HepG2 (cell line): ENCODE results near the gene OTOGL. TPM values are rescaled to one million over a fixed set of nuclear protein-coding genes. Genes with fewer than 3 reads are reported as not detected.

Source experiments
- ATAC-seq: fragments of 200-7000 bp; cut with Tn5 transposase; 3 replicates; pipeline ENCODE4 v1.9.1; 2020; ENCODE audit warnings: mild to moderate bottlenecking, moderate library complexity
- BruUV-seq: library from RNA; stranded (reverse); fragments of 400-500 nt; replicated peaks from 2 replicates; lab custom pipeline; 2021; lab: Mats Ljungman, UMichigan
- CTCF ChIA-PET: fragments of 300-600 bp; formaldehyde crosslinking; extraction: SDS; loops from one replicate; lab custom pipeline; 2021; ENCODE audit warnings: low total read pairs, inconsistent platforms, low intra/inter-chr PET ratio; lab: Yijun Ruan, JAX
- POLR2A ChIA-PET: fragments of 350-600 bp; sonication (Branson Sonifier 250); formaldehyde crosslinking; loops from one replicate; lab custom pipeline; 2020; ENCODE audit warnings: antibody characterized with exemption, inconsistent platforms; lab: Yijun Ruan, JAX
- DNase-seq: peaks from one replicate; pipeline ENCODE4 v3.0.0-alpha.2; 2015; ENCODE audit warnings: low spot score
- FAIRE-seq: peaks from 3 replicates; lab custom pipeline; 2011; peaks lifted over from hg19 to GRCh38; lab: Jason Lieb, UNC
- H2AFZ ChIP-seq: one replicate; pipeline ENCODE4 v1.6.1; 2011; ENCODE audit warnings: low read length, inconsistent platforms
- H3K27ac ChIP-seq: fragments of 300-600 bp; 3 replicates; pipeline ENCODE4 v1.8.0; 2011; ENCODE audit warnings: mixed run types, mild to moderate bottlenecking, mixed read lengths, low read length, inconsistent platforms; ENCODE audit not compliant: insufficient read depth; ENCODE audit errors: extremely low read length
- H3K27me3 ChIP-seq, 2 experiments: fragments of 200-600 bp in 1 of 2; 2 replicates in 1 of 2; 3 replicates in 1 of 2; pipeline versions ENCODE4 v1.6.0 to v1.8.0; 2011; ENCODE audit warnings: low read length in 2 of 2, mild to moderate bottlenecking in 2 of 2, moderate library complexity in 2 of 2, inconsistent platforms in 1 of 2; ENCODE audit not compliant: insufficient read depth in 2 of 2, control insufficient read depth in 1 of 2
- H3K36me3 ChIP-seq, 2 experiments: fragments of 200-600 bp in 1 of 2; replicated peaks in 1 of 2; 2 replicates in 1 of 2; 3 replicates in 1 of 2; pipeline versions ENCODE4 v1.5.1 to v1.8.0; 2011; ENCODE audit warnings: low read length in 2 of 2, inconsistent platforms in 1 of 2; ENCODE audit not compliant: insufficient read depth in 2 of 2, control insufficient read depth in 1 of 2
- H3K4me1 ChIP-seq: 2 replicates; pipeline ENCODE4 v1.5.1; 2012; ENCODE audit warnings: low read length, inconsistent platforms; ENCODE audit not compliant: insufficient read depth
- H3K4me2 ChIP-seq: 2 replicates; pipeline ENCODE4 v1.6.0; 2011; ENCODE audit warnings: low read depth, low read length, inconsistent platforms
- H3K4me3 ChIP-seq, 3 experiments: fragments of 200-600 bp in 1 of 3; sonication (generic), shearing (Covaris generic) in 1 of 3; replicated peaks in 1 of 3; 2 replicates each; pipeline ENCODE4 v1.5.1; 2011 to 2016; ENCODE audit warnings: low read length in 3 of 3, inconsistent platforms in 2 of 3, low read depth in 2 of 3, mild to moderate bottlenecking in 2 of 3, control low read depth in 1 of 3, mixed read lengths in 1 of 3; ENCODE audit not compliant: insufficient read depth in 1 of 3
- H3K79me2 ChIP-seq: one replicate; pipeline ENCODE4 v1.6.1; 2011; ENCODE audit warnings: low read length, inconsistent platforms; ENCODE audit not compliant: insufficient read depth
- H3K9ac ChIP-seq: 2 replicates; pipeline ENCODE4 v1.6.0; 2011; ENCODE audit warnings: mild to moderate bottlenecking, low read depth, low read length, inconsistent platforms; ENCODE audit not compliant: insufficient read depth
- H3K9me3 ChIP-seq: 2 replicates; pipeline ENCODE4 v1.5.1; 2012; ENCODE audit warnings: mild to moderate bottlenecking, low read length
- H4K20me1 ChIP-seq: 2 replicates; pipeline ENCODE4 v1.6.0; 2011; ENCODE audit warnings: inconsistent platforms, mild to moderate bottlenecking, low read length, moderate library complexity; ENCODE audit not compliant: insufficient read depth
- CEBPZ ChIP-seq: IDR thresholded peaks from 2 replicates; pipeline ENCODE4 v1.6.1; 2012; ENCODE audit warnings: low read length, improper control_type of control experiment
- FOXP4 ChIP-seq: sonication (generic); formaldehyde crosslinking; IDR thresholded peaks from 2 replicates; pipeline ENCODE4 v1.4.0; 2020; ENCODE audit warnings: missing genetic modification reagents
- GRHL1 ChIP-seq: sonication (generic); formaldehyde crosslinking; conservative IDR thresholded peaks from 2 replicates; pipeline ENCODE4 v1.8.0; 2022; ENCODE audit warnings: missing genetic modification reagents
- GZF1 ChIP-seq: sonication (generic); formaldehyde crosslinking; IDR thresholded peaks from 2 replicates; pipeline ENCODE4 v1.5.1; 2020; ENCODE audit warnings: mild to moderate bottlenecking, missing genetic modification reagents
- HOXA5 ChIP-seq: sonication (generic); formaldehyde crosslinking; IDR thresholded peaks from 2 replicates; pipeline ENCODE4 v1.4.0; 2020; ENCODE audit warnings: missing genetic modification reagents
- MED13 ChIP-seq: sonication (generic); formaldehyde crosslinking; IDR thresholded peaks from 2 replicates; pipeline ENCODE4 v1.5.0; 2020; ENCODE audit warnings: missing genetic modification reagents
- NRL ChIP-seq: sonication (generic); formaldehyde crosslinking; IDR thresholded peaks from 2 replicates; pipeline ENCODE4 v1.5.0; 2020; ENCODE audit warnings: missing genetic modification reagents, mild to moderate bottlenecking, moderate library complexity, borderline replicate concordance
- POLR2AphosphoS5 ChIP-seq: IDR thresholded peaks from 2 replicates; pipeline ENCODE4 v1.6.1; 2012; ENCODE audit warnings: low read depth, low read length
- ZBTB20 ChIP-seq: sonication (generic); formaldehyde crosslinking; IDR thresholded peaks from 2 replicates; pipeline ENCODE4 v1.8.1; 2023; ENCODE audit warnings: missing genetic modification reagents, low read depth, mild to moderate bottlenecking, borderline replicate concordance
- ZFP91 ChIP-seq: sonication (generic); formaldehyde crosslinking; IDR thresholded peaks from 2 replicates; pipeline ENCODE4 v1.9.0; 2022; ENCODE audit warnings: missing genetic modification reagents, mild to moderate bottlenecking, borderline replicate concordance
- ZNF451 ChIP-seq: sonication (generic); formaldehyde crosslinking; IDR thresholded peaks from 2 replicates; pipeline ENCODE4 v1.5.0; 2020; ENCODE audit warnings: mild to moderate bottlenecking, missing genetic modification reagents
- ZNF597 ChIP-seq: sonication (generic); formaldehyde crosslinking; IDR thresholded peaks from 2 replicates; pipeline ENCODE4 v1.5.0; 2020; ENCODE audit warnings: missing genetic modification reagents
- ZNF75D ChIP-seq: sonication (generic); formaldehyde crosslinking; IDR thresholded peaks from 2 replicates; pipeline ENCODE4 v1.8.1; 2023; ENCODE audit warnings: missing genetic modification reagents, mild to moderate bottlenecking, borderline replicate concordance
- in situ Hi-C: cut with HindIII; loops from 2 replicates; pipeline ENCODE4 v1.10.0; 2017; ENCODE audit warnings: low pct_unique_long_range_greater_than_20kb; ENCODE audit not compliant: extremely low pct_ligation_motif_present
- intact Hi-C: fragments of 100-400 bp; cut with micrococcal nuclease; formaldehyde crosslinking; loops from one replicate; pipeline ENCODE4 v1.10.0; 2022; ENCODE audit not compliant: unreplicated experiment
- polyA plus RNA-seq, 8 experiments: library from polyadenylated mRNA; depleted of rRNA in 3 of 8; stranded (reverse) in 7 of 8; unstranded in 1 of 8; fragments of >200 nt; fragmentation: Illumina TruSeq in 4 of 8; extraction: Trizol in 4 of 8; gene quantifications; 2 replicates each; pipeline versions ENCODE4 v1.2.1 to v1.2.3, GENCODE V29; 2011 to 2016; ENCODE audit warnings: low read depth in 4 of 8, missing spikeins in 1 of 8, mixed read lengths in 1 of 8; ENCODE audit not compliant: insufficient read depth in 1 of 8
- total RNA-seq, 5 experiments: library from RNA; depleted of rRNA; stranded (reverse); fragments of >200 nt; fragmentation: Illumina TruSeq; extraction: Trizol; gene quantifications; 2 replicates each; pipeline ENCODE4 v1.2.3, GENCODE V29; 2016; ENCODE audit warnings: low read depth in 1 of 5

The OTOGL gene
- total and polyA plus RNA-seq, 2 of the 13 experiments (the other 11 are each of a cell fraction or from before 2014, with no cell fraction given): not detected

- TF ChIP-seq CEBPZ (no peak), GZF1 (CRISPR knock-in tag) (no peak)
These were observed 43.1 kb upstream of the OTOGL start (continued) for GRCh38 chr12:80056232-80056631.

GRCh38 chr12:80056845-80057244 is 42.5 kb upstream of the OTOGL start:
- BruUV-seq: no TSS peak
- no peaks in the 10 kb centered on the region for H3K79me2 ChIP-seq
- H3K9me3 ChIP-seq: no peaks in the 10 kb centered on the region
- no peak for FAIRE-seq
- in situ Hi-C loops: no loop called here
- H3K9ac ChIP-seq: no peak overlapping the region
- no peaks in the 10 kb centered on the region for H4K20me1 ChIP-seq
- H3K4me3 ChIP-seq: no peak overlapping the region
- POLR2A ChIA-PET: no interaction called here
- no peak overlapping the region for H3K27ac ChIP-seq
- ATAC-seq: no peak
- H2AFZ ChIP-seq: no peak overlapping the region
- no peak for TF ChIP-seq ZNF597
- no peak for TF ChIP-seq ZBTB20 (CRISPR knock-in tag)
- no peak for TF ChIP-seq ZNF75D (CRISPR knock-in tag)
- TF ChIP-seq ZFP91: no peak
- no peak for TF ChIP-seq NRL (CRISPR knock-in tag)
- no peak for TF ChIP-seq HOXA5 (CRISPR knock-in tag)
- no peak for TF ChIP-seq ZNF451 (CRISPR knock-in tag)
- TF ChIP-seq FOXP4 (CRISPR knock-in tag): no peak
- TF ChIP-seq GRHL1 (CRISPR knock-in tag): no peak
- no peak for TF ChIP-seq POLR2AphosphoS5
- no peak for TF ChIP-seq MED13
- TF ChIP-seq, all 625 proteins: peak for 0
- no peaks in the 10 kb centered on the region for H3K4me1 ChIP-seq
- no peaks in the 10 kb centered on the region for H3K36me3 ChIP-seq
- CTCF ChIA-PET: no interaction called here
- intact Hi-C loops: no loop called here
- H3K27me3 ChIP-seq: no peaks in the 10 kb centered on the region
- no peak overlapping the region for H3K4me2 ChIP-seq
- no peak for DNase-seq
